LNCaP clone FGC (cell line): Measurements from ENCODE around the gene PTPRE.

Source experiments
- DNase-seq: peaks from one replicate; pipeline ENCODE4 v3.0.0-alpha.2; 2011; ENCODE audit warnings: low read depth
- H3K4me3 ChIP-seq: 2 replicates; pipeline ENCODE4 v1.5.1; 2011; ENCODE audit warnings: mild to moderate bottlenecking, low read depth, low read length, control low read depth
- TF ChIP-seq, protein P1 (sequence below): IDR thresholded peaks from 2 replicates; pipeline ENCODE4 v1.5.1; 2012; ENCODE audit warnings: mild to moderate bottlenecking; ENCODE audit not compliant: control insufficient read depth, insufficient read depth; ENCODE audit errors: extremely low read depth

The PTPRE gene

DNA sequence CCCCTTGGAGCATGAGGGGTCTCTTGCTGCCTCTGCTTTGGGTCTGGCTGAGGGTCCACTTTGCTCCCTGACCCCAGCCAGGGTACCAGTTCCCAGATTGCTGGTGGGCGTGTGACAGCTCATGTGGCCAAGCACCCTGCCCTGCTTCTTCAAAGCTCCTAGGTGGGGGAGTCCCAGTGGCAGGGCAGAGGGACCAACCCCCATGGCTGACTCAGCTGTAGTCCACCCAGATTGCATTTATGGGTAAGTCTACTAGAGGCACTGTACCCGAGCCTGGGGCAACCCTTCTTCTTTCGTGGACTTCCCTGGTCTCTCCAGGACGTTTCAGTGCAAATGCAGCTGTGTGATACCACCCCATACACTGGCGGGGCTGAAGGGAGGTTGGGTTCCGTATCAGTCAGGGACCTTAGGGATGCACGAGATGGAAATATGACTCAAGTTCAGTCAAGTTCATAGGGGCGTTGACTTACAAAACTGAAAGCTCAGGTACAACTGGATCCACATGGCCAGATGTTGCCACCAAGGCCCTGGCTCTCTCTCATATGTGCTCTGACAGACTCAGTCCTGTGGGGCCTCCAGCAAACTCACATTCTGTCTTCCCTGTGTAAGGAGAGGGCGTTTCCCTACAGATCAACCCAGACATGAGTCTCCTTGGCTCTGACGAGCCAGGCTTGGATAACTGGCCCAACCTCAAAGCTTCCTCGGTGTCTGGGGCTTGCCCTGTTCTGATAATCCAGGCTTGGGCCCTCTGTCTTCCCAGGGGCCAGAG lies 13.6 kb downstream of the PTPRE start:
- TF ChIP-seq, protein P1, sequence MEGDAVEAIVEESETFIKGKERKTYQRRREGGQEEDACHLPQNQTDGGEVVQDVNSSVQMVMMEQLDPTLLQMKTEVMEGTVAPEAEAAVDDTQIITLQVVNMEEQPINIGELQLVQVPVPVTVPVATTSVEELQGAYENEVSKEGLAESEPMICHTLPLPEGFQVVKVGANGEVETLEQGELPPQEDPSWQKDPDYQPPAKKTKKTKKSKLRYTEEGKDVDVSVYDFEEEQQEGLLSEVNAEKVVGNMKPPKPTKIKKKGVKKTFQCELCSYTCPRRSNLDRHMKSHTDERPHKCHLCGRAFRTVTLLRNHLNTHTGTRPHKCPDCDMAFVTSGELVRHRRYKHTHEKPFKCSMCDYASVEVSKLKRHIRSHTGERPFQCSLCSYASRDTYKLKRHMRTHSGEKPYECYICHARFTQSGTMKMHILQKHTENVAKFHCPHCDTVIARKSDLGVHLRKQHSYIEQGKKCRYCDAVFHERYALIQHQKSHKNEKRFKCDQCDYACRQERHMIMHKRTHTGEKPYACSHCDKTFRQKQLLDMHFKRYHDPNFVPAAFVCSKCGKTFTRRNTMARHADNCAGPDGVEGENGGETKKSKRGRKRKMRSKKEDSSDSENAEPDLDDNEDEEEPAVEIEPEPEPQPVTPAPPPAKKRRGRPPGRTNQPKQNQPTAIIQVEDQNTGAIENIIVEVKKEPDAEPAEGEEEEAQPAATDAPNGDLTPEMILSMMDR, result no peak
- no peak overlapping the region for H3K4me3 ChIP-seq
- DNase-seq, result no peak

DNA sequence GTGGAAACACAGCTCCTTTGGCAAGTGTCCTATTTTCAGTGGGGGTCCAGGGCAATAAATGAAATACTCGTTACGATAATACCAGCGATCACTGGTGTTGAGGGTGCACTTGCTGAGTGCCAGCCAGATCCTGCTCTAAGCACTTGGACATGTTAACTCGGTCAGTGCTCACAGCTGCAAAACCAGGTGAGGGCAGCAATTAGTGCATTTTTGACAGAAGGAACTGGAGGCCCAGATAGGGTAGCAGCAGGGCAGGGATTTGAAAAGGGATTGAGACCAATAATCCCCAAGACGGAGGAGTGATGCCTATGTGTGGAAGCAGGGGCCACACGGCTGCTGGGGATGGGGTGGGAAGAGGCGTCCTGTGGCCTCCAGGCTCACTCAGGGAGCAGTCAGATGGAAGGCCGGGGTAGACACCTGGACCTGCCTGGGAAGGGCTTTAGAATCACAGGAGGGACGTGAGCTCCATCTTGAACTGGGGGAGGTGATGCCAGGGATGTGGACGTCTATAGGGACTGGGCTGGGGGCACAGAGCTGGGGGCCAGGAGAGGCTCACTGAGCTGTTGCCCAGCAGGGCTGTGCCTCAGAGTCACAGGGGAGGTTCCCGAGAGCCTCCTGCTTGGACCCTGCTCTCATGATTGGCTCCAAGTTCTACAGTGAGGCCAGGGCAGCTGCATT lies 14.3 kb downstream of the PTPRE start:
- no peak for DNase-seq
- no peak overlapping the region for H3K4me3 ChIP-seq
- TF ChIP-seq, protein P1, result no peak

DNA sequence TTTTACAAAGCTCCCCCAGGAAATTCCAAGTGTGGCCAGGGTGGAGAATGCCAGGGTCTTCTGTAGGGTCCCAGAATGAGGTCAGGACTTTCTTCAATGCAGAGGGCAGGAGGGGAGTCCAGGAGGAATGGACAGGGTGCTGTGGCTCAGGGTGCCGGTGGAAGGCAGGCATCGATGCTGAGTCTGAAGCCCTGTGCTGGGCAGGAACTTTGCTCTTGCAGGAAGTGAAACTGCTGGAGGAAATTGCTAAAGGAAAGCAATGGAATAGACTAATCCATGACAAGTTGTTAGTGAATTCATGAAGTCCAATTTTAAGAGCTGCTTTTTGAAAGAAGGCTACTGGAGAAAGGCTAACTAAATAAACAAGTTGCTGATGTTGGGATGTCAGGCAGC lies 14.8 kb downstream of the PTPRE start:
- TF ChIP-seq, protein P1, result no peak
- no peak overlapping the region for H3K4me3 ChIP-seq
- DNase-seq, result no peak

DNA sequence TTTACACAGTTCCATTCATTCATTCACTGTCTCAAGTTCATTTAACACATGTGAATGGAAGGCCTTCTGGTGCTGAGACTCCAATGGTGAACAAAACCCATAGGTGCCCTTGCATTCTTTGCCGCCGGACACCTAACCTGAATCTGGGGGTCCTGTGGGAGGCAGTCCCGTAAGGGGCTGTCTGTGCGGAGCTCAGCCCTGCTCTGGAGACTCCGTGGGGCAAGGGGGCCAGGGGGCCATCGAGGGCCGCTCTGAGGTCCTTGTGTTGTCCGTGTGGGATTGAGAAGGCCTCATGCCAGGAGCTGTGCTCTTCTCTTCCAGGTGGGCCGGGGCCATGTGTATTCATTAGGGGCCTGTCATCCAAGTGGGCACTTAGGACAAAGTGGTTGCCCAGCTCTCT lies 15.3 kb downstream of the PTPRE start:
- no peak overlapping the region for H3K4me3 ChIP-seq
- DNase-seq, result no peak
- TF ChIP-seq, protein P1, result no peak

DNA sequence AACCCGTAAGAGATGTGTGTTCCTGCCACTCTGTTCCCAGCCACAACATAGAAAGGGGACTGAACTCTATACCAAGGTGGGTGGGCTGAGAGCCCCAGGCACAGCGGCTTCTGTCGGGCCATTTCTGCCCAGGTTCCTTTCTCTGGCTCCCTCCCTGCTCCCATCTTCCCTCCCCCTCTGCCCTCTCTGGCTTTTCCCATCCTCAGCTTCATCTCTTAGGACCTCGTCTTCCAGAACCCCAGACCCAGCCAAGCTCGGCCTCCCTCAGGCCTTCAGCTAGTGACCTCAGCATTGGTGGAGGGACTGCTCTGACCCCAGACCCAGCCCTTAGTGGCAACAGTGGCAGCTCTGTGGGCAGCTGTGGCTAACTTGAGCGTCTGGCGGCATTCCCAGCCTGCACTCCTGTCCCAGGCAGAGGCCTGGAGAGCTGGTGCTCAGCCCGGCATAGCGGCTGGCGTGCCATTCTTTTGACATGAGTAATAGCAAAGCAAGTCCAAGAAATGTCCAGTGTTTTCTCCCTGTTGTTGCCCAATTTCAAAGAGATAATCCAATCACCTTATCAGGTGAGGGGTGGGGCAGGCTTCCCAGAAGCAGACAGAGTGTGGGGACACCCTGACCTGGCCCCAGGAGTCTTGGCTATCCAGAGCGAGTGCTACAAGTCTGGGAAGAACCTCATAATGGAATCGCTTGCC lies 15.9 kb downstream of the PTPRE start:
- no peak for DNase-seq
- TF ChIP-seq, protein P1, result no peak
- no peak overlapping the region for H3K4me3 ChIP-seq

DNA sequence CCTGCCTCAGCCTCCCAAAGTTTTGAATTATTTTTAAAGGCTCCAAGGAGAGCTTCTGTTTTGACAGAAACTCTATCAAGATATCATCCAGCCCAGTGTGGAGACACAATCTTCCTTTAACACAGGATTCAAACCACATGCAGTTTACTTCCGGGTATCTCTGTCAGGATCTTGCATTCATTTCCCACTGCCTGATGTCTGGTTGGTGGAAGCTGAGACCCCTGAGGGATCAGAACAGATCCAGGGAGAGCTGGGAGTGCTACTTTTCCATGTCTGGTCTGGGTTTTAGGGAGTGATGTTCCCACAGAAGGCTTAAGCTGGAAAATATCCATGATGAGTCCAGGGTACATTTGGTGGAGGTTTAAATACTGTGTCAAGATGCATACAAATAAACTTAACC lies 16.7 kb downstream of the PTPRE start:
- TF ChIP-seq, protein P1, result no peak
- H3K4me3 ChIP-seq, result no peak overlapping the region
- DNase-seq, result no peak
